ENCODE measurements around the gene MDH1.
"Not testable (repeated sequence)": the region's sequence is repeated elsewhere in the genome, so short reads cannot be mapped to it uniquely, and the experiment has no call there.

Gene MDH1

GRCh38 chr2:63588385-63589147 lies at the start of gene MDH1, which contains the start of gene WDPCP:
MDH1 (plus strand) TSS chr2:63588963; CDS start chr2:63589044, 81 bp downstream.
WDPCP (minus strand) TSS chr2:63588477; CDS start chr2:63588271, 206 bp downstream.
- DNase-seq: peak; percentile 100

- no peak for DNase-seq
Observed at GRCh38 chr2:63539416-63540162, 49.2 kb upstream of the MDH1 start.

- peak; percentile 25 for DNase-seq
Observed at GRCh38 chr2:63544017-63544627, 44.6 kb upstream of the MDH1 start.

GRCh38 chr2:63545023-63545422 lies 43.7 kb upstream of the MDH1 start:
- DNase-seq: no peak

DNA sequence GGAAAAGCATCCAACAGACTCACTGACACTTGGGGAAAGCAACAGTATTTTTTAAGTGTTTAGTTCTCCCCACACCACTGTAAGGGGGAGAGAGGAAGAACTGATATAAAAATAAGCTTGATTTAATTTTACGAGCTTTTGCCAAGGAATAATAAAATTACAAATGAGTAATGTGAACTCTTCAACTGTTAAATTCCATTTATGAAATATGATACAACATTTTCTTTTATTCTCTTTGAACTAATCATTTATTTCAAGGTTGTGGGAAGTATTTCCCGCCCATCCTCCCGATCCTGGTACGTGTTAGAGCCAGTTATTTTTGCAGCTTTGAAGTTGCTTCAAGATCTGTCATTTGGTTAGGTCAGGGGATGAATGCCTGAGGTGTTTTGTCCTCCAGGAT lies 35.7 kb upstream of the MDH1 start:
- no peak for DNase-seq

DNA sequence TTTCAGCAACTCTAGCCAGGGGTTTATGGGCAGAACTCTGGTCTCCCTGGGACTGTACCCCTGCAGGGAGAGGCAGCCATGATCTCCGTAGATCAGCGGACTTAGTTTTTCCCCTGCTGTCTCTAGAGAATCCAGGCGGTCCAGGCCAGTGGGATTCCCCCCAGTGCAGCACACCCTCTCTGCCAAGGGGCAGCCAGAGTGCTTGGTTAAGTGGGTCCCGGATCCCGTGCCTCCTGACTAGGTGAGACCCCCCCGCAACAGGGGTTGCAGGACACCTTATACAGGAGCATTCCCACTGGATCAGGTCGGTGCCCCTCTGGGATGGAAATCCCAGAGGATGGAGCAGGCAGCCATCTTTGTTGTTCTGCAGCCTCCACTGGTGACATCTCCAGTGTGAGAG lies 33.5 kb upstream of the MDH1 start:
- no peak for DNase-seq

DNA sequence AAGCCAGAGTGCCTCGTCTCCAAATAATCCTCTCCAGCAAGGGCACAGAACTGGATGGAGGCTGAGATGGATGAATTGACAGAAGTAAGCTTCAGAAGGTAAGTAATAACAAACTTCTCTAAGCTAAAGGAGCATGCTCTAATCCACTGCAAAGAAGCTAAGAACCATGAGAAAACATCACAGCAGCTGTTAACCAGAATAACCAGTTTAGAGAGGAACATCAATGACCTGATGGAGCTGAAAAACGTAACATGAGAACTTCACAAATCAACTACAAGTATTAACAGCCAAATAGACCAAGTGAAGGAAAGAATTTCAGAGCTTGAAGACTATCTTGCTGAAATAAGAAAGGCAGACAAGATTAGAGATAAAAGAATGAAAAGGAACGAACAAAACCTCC lies 32.8 kb upstream of the MDH1 start:
- DNase-seq: peak; percentile 26

GRCh38 chr2:63557819-63558218 lies 30.9 kb upstream of the MDH1 start:
- DNase-seq: not testable (repeated sequence)

DNA sequence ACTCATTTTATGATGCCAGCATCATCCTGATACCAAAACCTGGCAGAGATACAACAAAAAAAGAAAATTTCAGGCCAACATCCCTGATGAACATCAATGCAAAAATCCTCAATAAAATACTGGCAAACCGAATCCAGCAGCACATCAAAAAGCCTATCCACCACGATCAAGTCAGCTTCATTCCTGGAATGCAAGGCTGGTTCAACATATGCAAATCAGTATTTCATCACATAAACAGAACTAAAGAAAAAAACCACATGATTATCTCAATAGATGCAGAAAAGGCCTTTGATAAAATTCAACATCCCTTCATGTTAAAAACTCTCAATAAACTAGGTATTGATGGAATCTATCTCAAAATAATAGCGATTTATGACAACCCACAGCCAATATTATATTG lies 29.8 kb upstream of the MDH1 start:
- DNase-seq: not testable (repeated sequence)

GRCh38 chr2:63562751-63563150 lies 26.0 kb upstream of the MDH1 start:
- no peak for DNase-seq

GRCh38 chr2:63569740-63570139 lies 19.0 kb upstream of the MDH1 start:
- DNase-seq: no peak

GRCh38 chr2:63571291-63571690 lies 17.5 kb upstream of the MDH1 start:
- no peak for DNase-seq

DNA sequence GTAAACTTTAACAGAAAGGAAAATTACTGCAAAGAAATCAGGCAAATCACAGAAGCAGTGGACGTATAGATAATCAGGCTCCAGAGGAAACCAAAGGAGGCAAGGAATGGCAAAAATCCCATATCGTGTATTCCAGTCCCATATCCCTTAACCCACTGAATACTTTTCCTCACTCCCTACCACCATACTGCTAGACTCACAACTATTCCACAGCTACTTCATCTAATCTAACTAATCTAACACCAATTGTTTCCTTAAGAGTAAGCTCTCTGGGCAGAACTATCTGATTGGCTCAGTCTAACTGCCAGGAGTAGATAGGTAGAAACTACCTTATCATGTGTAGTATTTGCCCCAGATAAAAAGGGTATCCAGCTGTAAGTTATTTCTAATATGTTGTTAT lies 16.8 kb upstream of the MDH1 start:
- no peak for DNase-seq

- DNase-seq: not testable (repeated sequence)
Observed at GRCh38 chr2:63573026-63573425, 15.7 kb upstream of the MDH1 start.

DNA sequence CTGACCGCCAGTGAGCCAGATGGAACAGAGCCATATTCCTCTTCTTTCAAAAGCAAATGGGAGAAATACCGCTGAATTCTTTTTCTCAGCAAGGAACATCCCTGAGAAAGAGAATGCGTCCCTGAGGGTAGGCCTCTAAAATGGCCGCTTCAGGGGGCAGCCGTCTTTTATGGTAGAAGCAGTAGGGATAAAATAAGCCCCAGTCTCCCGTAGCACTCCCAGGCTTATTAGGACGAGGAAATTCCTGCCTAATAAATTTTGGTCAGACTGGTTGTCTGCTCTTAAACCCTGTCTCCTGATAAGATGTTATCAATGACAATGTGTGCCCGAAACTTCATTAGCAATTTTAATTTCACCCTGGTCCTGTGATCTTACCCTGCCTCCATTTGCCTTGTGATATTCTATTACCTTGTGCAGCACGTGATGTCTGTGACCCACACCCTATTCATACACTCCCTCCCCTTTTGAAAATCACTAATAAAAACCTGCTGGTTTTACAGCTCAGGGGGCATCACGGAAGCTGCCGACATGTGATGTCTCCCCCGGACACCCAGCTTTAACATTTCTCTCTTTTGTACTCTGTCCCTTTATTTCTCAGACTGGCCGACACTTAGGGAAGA lies 14.9 kb upstream of the MDH1 start:
- DNase-seq: not testable (repeated sequence)

DNA sequence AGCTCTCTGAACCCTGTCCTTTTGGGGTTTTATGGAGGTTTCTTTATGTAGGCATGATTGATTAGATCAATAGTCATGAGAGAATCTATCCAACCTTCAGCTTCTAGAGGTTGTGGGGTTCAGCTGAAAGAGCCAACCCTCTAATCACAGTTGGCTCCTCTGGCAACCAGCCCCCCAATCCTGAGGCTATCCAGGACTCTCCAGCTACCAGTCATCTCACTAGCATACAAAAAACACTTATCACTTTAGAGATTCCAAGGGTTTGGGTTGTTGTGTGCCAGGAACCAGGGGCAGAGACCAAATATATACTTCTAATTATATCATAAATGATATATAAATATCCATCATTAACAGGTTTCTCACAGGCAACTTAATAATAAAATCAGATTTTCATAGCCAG lies 12.2 kb upstream of the MDH1 start:
- no peak for DNase-seq

DNA sequence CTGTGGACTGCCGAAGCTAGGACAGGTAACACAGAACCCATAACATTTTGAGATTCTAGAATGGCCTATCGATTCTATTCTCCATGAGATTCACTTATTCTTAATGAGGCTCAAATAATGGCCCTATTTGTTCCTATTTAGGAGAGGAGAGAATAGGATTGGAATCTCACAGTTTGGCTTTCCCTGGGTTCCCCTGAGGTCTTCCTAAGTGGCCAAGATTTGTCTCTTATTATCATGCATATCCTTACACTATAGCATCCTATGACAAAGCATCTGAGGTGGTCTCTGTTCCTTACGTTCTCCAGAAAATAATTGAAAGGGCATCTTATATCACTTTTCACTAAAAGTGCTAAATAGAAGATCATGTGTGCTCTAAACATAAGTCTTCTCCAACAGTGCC lies 10.0 kb upstream of the MDH1 start:
- no peak for DNase-seq

DNA sequence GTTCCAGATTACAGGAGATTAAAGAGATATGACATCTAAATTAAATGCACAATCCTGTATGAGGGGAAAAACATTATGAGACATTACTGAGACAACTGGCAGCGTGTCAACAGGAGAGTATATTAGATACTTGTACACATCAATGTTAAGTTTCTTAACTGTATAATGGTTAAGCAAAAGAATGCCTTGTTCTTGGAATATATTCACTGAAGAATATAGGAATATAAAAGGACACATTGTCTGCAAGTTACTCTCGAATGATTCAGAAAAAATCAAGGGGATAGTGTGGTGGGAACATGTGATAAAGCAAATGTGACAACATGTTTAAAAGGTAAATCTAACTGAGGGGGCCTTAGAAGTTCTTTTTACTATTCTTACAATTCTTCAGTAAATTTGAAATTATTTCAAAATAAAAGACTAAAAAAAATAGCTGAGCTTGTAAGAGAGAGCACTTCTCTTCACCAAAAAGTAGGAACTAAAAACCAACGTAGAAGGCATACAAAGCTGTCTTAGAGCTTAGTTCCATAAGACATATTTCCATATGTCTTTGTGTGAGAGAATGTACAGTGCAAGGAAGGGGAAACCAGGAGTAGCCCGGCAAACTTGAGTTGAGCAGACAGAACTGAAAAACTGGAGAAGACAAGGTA lies 8.0 kb upstream of the MDH1 start:
- no peak for DNase-seq

GRCh38 chr2:63581298-63581961 lies 7.3 kb upstream of the MDH1 start:
- DNase-seq: no peak

DNA sequence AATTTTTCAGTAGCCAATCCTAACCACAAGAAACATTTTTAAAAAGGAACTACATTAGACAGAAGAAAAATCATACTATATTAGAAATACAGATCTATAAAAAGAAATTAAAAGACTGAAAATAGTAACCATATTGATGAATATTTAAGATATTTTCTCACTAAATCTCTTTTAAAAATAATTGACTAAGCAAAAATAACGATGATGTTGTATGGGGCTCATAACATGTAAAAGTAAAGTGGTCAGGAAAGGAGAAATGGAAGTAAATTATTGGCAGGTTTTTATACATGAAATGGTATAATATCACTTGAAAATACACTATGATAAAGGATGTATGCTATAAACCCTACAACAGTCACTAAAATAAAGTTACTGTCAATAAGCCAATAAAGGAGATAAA lies 5.9 kb upstream of the MDH1 start:
- no peak for DNase-seq

DNA sequence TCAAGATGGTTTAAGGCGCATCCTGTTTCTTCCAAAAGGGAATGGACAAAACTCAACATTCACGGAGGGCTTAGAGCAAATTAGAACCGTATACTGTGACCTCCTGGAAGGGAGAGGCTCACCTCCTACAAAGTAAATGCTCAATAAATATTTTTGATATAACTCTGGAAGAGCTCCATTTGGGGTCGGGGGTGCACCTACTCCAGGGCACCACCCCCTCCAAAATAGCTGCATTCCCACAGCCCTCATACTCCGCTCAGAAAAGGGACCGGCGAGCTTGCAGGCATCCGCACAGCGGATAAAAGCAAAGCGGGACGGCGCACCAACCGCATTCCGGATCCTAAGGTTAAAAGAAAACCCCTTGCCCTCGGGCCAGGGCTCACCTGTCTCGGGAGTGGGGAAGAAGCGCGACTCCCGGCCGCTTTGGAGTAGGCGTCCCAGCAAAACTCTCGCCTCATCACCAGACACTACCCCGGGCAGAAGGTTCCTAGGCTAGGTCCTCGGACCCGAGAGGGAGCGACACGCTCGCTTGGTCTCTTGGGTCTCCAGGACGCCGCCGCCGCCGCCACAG lies 864 bp upstream of the MDH1 start:
- DNase-seq: peak; percentile 45

Data from NCI-H82 (cell line).